ENCODE data around the gene L3MBTL3. TPM values are rescaled to one million over a fixed set of nuclear protein-coding genes. Genes with fewer than 3 reads are reported as not detected.

Gene L3MBTL3
- total RNA-seq, 1 experiment from 2014 or later = 13.7 TPM

- TF ChIP-seq, protein P1, sequence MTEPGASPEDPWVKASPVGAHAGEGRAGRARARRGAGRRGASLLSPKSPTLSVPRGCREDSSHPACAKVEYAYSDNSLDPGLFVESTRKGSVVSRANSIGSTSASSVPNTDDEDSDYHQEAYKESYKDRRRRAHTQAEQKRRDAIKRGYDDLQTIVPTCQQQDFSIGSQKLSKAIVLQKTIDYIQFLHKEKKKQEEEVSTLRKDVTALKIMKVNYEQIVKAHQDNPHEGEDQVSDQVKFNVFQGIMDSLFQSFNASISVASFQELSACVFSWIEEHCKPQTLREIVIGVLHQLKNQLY (CRISPR knock-in tag; IDR thresholded peaks at IDR 0.05) = no peak
- no peak for TF ChIP-seq NR2C2 (CRISPR knock-in tag; IDR thresholded peaks at IDR 0.05)
- TF ChIP-seq SMAD3 (CRISPR knock-in tag; IDR thresholded peaks at IDR 0.05; ENCODE audit: borderline replicate concordance) = no peak
- TF ChIP-seq CREB1 (CRISPR knock-in tag; IDR thresholded peaks at IDR 0.05) = no peak
- TF ChIP-seq, protein P2, sequence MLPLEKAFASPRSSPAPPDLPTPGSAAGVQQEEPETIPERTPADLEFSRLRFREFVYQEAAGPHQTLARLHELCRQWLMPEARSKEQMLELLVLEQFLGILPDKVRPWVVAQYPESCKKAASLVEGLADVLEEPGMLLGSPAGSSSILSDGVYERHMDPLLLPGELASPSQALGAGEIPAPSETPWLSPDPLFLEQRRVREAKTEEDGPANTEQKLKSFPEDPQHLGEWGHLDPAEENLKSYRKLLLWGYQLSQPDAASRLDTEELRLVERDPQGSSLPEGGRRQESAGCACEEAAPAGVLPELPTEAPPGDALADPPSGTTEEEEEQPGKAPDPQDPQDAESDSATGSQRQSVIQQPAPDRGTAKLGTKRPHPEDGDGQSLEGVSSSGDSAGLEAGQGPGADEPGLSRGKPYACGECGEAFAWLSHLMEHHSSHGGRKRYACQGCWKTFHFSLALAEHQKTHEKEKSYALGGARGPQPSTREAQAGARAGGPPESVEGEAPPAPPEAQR (CRISPR knock-in tag; IDR thresholded peaks at IDR 0.05) = no peak
- TF ChIP-seq, protein P3, sequence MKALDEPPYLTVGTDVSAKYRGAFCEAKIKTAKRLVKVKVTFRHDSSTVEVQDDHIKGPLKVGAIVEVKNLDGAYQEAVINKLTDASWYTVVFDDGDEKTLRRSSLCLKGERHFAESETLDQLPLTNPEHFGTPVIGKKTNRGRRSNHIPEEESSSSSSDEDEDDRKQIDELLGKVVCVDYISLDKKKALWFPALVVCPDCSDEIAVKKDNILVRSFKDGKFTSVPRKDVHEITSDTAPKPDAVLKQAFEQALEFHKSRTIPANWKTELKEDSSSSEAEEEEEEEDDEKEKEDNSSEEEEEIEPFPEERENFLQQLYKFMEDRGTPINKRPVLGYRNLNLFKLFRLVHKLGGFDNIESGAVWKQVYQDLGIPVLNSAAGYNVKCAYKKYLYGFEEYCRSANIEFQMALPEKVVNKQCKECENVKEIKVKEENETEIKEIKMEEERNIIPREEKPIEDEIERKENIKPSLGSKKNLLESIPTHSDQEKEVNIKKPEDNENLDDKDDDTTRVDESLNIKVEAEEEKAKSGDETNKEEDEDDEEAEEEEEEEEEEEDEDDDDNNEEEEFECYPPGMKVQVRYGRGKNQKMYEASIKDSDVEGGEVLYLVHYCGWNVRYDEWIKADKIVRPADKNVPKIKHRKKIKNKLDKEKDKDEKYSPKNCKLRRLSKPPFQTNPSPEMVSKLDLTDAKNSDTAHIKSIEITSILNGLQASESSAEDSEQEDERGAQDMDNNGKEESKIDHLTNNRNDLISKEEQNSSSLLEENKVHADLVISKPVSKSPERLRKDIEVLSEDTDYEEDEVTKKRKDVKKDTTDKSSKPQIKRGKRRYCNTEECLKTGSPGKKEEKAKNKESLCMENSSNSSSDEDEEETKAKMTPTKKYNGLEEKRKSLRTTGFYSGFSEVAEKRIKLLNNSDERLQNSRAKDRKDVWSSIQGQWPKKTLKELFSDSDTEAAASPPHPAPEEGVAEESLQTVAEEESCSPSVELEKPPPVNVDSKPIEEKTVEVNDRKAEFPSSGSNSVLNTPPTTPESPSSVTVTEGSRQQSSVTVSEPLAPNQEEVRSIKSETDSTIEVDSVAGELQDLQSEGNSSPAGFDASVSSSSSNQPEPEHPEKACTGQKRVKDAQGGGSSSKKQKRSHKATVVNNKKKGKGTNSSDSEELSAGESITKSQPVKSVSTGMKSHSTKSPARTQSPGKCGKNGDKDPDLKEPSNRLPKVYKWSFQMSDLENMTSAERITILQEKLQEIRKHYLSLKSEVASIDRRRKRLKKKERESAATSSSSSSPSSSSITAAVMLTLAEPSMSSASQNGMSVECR (CRISPR knock-in tag; IDR thresholded peaks at IDR 0.05; ENCODE audit: borderline replicate concordance) = no peak
- TF ChIP-seq MXD4 (CRISPR knock-in tag; IDR thresholded peaks at IDR 0.05; ENCODE audit: borderline replicate concordance) = no peak
- TF ChIP-seq RORB (CRISPR knock-in tag; IDR thresholded peaks at IDR 0.05) = no peak
- TF ChIP-seq JUN (CRISPR knock-in tag; IDR thresholded peaks at IDR 0.05) = no peak
- TF ChIP-seq, protein P4, sequence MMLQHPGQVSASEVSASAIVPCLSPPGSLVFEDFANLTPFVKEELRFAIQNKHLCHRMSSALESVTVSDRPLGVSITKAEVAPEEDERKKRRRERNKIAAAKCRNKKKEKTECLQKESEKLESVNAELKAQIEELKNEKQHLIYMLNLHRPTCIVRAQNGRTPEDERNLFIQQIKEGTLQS (CRISPR knock-in tag; conservative IDR thresholded peaks at IDR 0.05) = no peak
- TF ChIP-seq E2F1 (CRISPR knock-in tag; IDR thresholded peaks at IDR 0.05) = no peak
- TF ChIP-seq HMGA2 (CRISPR knock-in tag; IDR thresholded peaks at IDR 0.05) = no peak
- TF ChIP-seq RELA (CRISPR knock-in tag; IDR thresholded peaks at IDR 0.05; ENCODE audit: borderline replicate concordance) = no peak
- no peak for TF ChIP-seq ATF6 (CRISPR knock-in tag; IDR thresholded peaks at IDR 0.05)
- no peak for TF ChIP-seq NFATC4 (CRISPR knock-in tag; IDR thresholded peaks at IDR 0.05)
- TF ChIP-seq ZNF416 (CRISPR knock-in tag; IDR thresholded peaks at IDR 0.05) = no peak
- no peak for TF ChIP-seq ETV6 (CRISPR knock-in tag; IDR thresholded peaks at IDR 0.05)
- no peak for TF ChIP-seq JAZF1 (CRISPR knock-in tag; IDR thresholded peaks at IDR 0.05)
- no peak for TF ChIP-seq NR1H2 (CRISPR knock-in tag; IDR thresholded peaks at IDR 0.05)
- no peak for TF ChIP-seq MYBL2 (CRISPR knock-in tag; IDR thresholded peaks at IDR 0.05)
- ATAC-seq = no peak
- Mint-ChIP-seq H3K4me1 (peaks cover 14% of the 10 kb centered on the region), H3K9me3 (no peaks in the 10 kb centered on the region), H3K27ac (no peak overlapping the region), H3K27me3 (ENCODE audit: low read depth) (no peaks in the 10 kb centered on the region), H3K4me3 (no peak overlapping the region), H3K36me3 (no peaks in the 10 kb centered on the region)
- DNase-seq (ENCODE audit: low spot score) = no peak
- ChIA-PET POLR2A (no interaction called here), CTCF (no interaction called here)
These were observed 24.0 kb upstream of the L3MBTL3 start for GRCh38 chr6:129994410-129994809.
